GM10847 (cell line): ENCODE data around the gene CASS4.
A peak's percentile ranks its signal among the peaks of the same experiment; 100 is the strongest.

Experiments used
- POLR2A ChIP-seq: IDR thresholded peaks from 2 replicates; pipeline ENCODE4 v1.6.1; 2011; ENCODE audit not compliant: insufficient read length; ENCODE audit errors: extremely low read depth

The CASS4 gene

GRCh38 chr20:56445540-56445939, 33.5 kb downstream of the CASS4 start:
- TF ChIP-seq POLR2A: no peak

GRCh38 chr20:56447227-56447626, 35.2 kb downstream of the CASS4 start:
- no peak for TF ChIP-seq POLR2A

GRCh38 chr20:56449459-56449858, 37.4 kb downstream of the CASS4 start:
- TF ChIP-seq POLR2A: no peak

GRCh38 chr20:56451056-56451765, 39.2 kb downstream of the CASS4 start:
- TF ChIP-seq POLR2A: no peak

- TF ChIP-seq POLR2A: no peak
These were observed 41.3 kb downstream of the CASS4 start for GRCh38 chr20:56453352-56453751.

- TF ChIP-seq POLR2A: no peak
These were observed 42.7 kb downstream of the CASS4 start for GRCh38 chr20:56454754-56455153.

- no peak for TF ChIP-seq POLR2A
These were observed 46.3 kb downstream of the CASS4 start for GRCh38 chr20:56458206-56458821.

GRCh38 chr20:56460459-56460858, 48.4 kb downstream of the CASS4 start:
- no peak for TF ChIP-seq POLR2A

GRCh38 chr20:56461576-56461975, 49.5 kb downstream of the CASS4 start:
- TF ChIP-seq POLR2A: no peak

- TF ChIP-seq POLR2A: no peak
These were observed 51.4 kb downstream of the CASS4 start for GRCh38 chr20:56463428-56463827.

GRCh38 chr20:56465997-56466396, 53.9 kb downstream of the CASS4 start:
- TF ChIP-seq POLR2A: no peak

- TF ChIP-seq POLR2A: no peak
These were observed 55.9 kb downstream of the CASS4 start for GRCh38 chr20:56467968-56468315.

- peak; percentile 74 for TF ChIP-seq POLR2A
These were observed 56.4 kb downstream of the CASS4 start, which contains the start of gene RTF2 for GRCh38 chr20:56468316-56469076. Gene RTF2 (plus strand): TSS chr20:56468627. CDS start chr20:56468698, 71 bp downstream.

- TF ChIP-seq POLR2A: no peak
These were observed 57.0 kb downstream of the CASS4 start for GRCh38 chr20:56469077-56469449.

GRCh38 chr20:56483970-56484369, 71.9 kb downstream of the CASS4 start:
- no peak for TF ChIP-seq POLR2A

- TF ChIP-seq POLR2A: no peak
These were observed 75.2 kb downstream of the CASS4 start for GRCh38 chr20:56487216-56487615.

- TF ChIP-seq POLR2A: no peak
These were observed 76.5 kb downstream of the CASS4 start for GRCh38 chr20:56488566-56488965.

- no peak for TF ChIP-seq POLR2A
These were observed 89.1 kb downstream of the CASS4 start for GRCh38 chr20:56501116-56501515.
